ENCODE data around the gene KCNN1. TPM values are rescaled to one million over a fixed set of nuclear protein-coding genes. Genes with fewer than 3 reads are reported as not detected.

The KCNN1 gene
- total and polyA plus RNA-seq, 2 of the 13 experiments (the other 11 are each of a cell fraction or from before 2014, with no cell fraction given) = 0.04 TPM; not detected in 1

- TF ChIP-seq ZBTB39 (CRISPR knock-in tag; IDR thresholded peaks at IDR 0.05) (no peak), THAP9 (CRISPR knock-in tag; IDR thresholded peaks at IDR 0.05; ENCODE audit: borderline replicate concordance) (no peak), TAF1 (CRISPR knock-in tag; IDR thresholded peaks at IDR 0.05) (no peak), RFXAP (CRISPR knock-in tag; IDR thresholded peaks at IDR 0.05; ENCODE audit: borderline replicate concordance) (no peak), SETDB1 (CRISPR knock-in tag; IDR thresholded peaks at IDR 0.05; ENCODE audit: borderline replicate concordance) (no peak), ZNF318 (CRISPR knock-in tag; IDR thresholded peaks at IDR 0.05) (no peak), SATB2 (CRISPR knock-in tag; IDR thresholded peaks at IDR 0.05) (no peak)
Observed at GRCh38 chr19:17953869-17954268, 13.0 kb upstream of the KCNN1 start (continued).
